ENCODE results near the gene MEST.
"Not testable (repeated sequence)": the region's sequence is repeated elsewhere in the genome, so short reads cannot be mapped to it uniquely, and the experiment has no call there.

MEST gene

GRCh38 chr7:130523519-130524125, 31.7 kb downstream of the MEST start:
- not testable (repeated sequence) for DNase-seq (ENCODE audit: low read depth in 2 of 2)

- DNase-seq (ENCODE audit: low read depth in 2 of 2), result no peak
These were observed 32.7 kb downstream of the MEST start for GRCh38 chr7:130524628-130525027.

GRCh38 chr7:130527752-130528355, 36.0 kb downstream of the MEST start:
- DNase-seq (ENCODE audit: low read depth in 2 of 2), result not testable (repeated sequence)

- DNase-seq (ENCODE audit: low read depth in 2 of 2), result no peak
These were observed 37.5 kb downstream of the MEST start for GRCh38 chr7:130529417-130529816.

GRCh38 chr7:130537894-130538293, 46.0 kb downstream of the MEST start:
- not testable (repeated sequence) for DNase-seq (ENCODE audit: low read depth in 2 of 2)

- not testable (repeated sequence) for DNase-seq (ENCODE audit: low read depth in 2 of 2)
These were observed 49.4 kb downstream of the MEST start for GRCh38 chr7:130541287-130541686.

GRCh38 chr7:130542297-130542696, 50.4 kb downstream of the MEST start:
- DNase-seq (ENCODE audit: low read depth in 2 of 2), result not testable (repeated sequence)

GRCh38 chr7:130543487-130544010, 51.7 kb downstream of the MEST start:
- DNase-seq (ENCODE audit: low read depth in 2 of 2), result no peak

GRCh38 chr7:130544356-130544755, 52.5 kb downstream of the MEST start:
- DNase-seq (ENCODE audit: low read depth in 2 of 2), result no peak

- no peak for DNase-seq (ENCODE audit: low read depth in 2 of 2)
These were observed 61.6 kb downstream of the MEST start for GRCh38 chr7:130553398-130554029.

GRCh38 chr7:130554481-130554880, 62.6 kb downstream of the MEST start:
- DNase-seq (ENCODE audit: low read depth in 2 of 2), result no peak

Measured in activated CD4-positive, alpha-beta T cell treated with anti-CD3 and anti-CD28 coated beads for 24 hours (primary cell).